ENCODE results near the gene MARCHF11.

MARCHF11 gene

GRCh38 chr5:16090270-16090669, 89.3 kb downstream of the MARCHF11 start:
- Mint-ChIP-seq H3K36me3 (no peaks in the 10 kb centered on the region), H3K4me1 (no peaks in the 10 kb centered on the region), H3K4me3 (no peak overlapping the region), H3K9me3 (peaks cover 2% of the 10 kb centered on the region), H3K27ac (no peak overlapping the region)
- ATAC-seq (no peak), DNase-seq (ENCODE audit: low spot score in 2 of 2) (no peak)

GRCh38 chr5:16082982-16083381, 96.6 kb downstream of the MARCHF11 start:
- H3K36me3 Mint-ChIP-seq = no peaks in the 10 kb centered on the region
- ATAC-seq = no peak
- no peak overlapping the region for H3K4me3 Mint-ChIP-seq
- H3K9me3 Mint-ChIP-seq = peaks cover 24% of the 10 kb centered on the region
- H3K4me1 Mint-ChIP-seq = no peaks in the 10 kb centered on the region
- no peak overlapping the region for H3K27ac Mint-ChIP-seq
- no peak for DNase-seq (ENCODE audit: low spot score in 2 of 2)

- ATAC-seq (no peak), DNase-seq (ENCODE audit: low spot score in 2 of 2) (no peak)
- H3K9me3 Mint-ChIP-seq = peaks cover 24% of the 10 kb centered on the region
- no peak overlapping the region for H3K4me3 Mint-ChIP-seq
- no peaks in the 10 kb centered on the region for H3K4me1 Mint-ChIP-seq
- H3K27ac Mint-ChIP-seq = no peak overlapping the region
- H3K36me3 Mint-ChIP-seq = no peaks in the 10 kb centered on the region
Measured at GRCh38 chr5:16082053-16082452, 97.5 kb downstream of the MARCHF11 start.

- no peaks in the 10 kb centered on the region for H3K36me3 Mint-ChIP-seq
- ATAC-seq (no peak), DNase-seq (ENCODE audit: low spot score in 2 of 2) (no peak)
- H3K4me3 Mint-ChIP-seq = no peak overlapping the region
- no peak overlapping the region for H3K27ac Mint-ChIP-seq
- H3K4me1 Mint-ChIP-seq = no peaks in the 10 kb centered on the region
- peaks cover 24% of the 10 kb centered on the region for H3K9me3 Mint-ChIP-seq
Measured at GRCh38 chr5:16081376-16081955, 98.1 kb downstream of the MARCHF11 start.

GRCh38 chr5:16076657-16077056, 102.9 kb downstream of the MARCHF11 start:
- Mint-ChIP-seq H3K36me3 (no peaks in the 10 kb centered on the region), H3K9me3 (peaks cover 26% of the 10 kb centered on the region), H3K27ac (no peak overlapping the region), H3K4me1 (no peaks in the 10 kb centered on the region), H3K4me3 (no peak overlapping the region)
- DNase-seq (ENCODE audit: low spot score in 2 of 2) (no peak), ATAC-seq (no peak)

- no peaks in the 10 kb centered on the region for H3K36me3 Mint-ChIP-seq
- H3K4me1 Mint-ChIP-seq = no peaks in the 10 kb centered on the region
- H3K9me3 Mint-ChIP-seq = peaks cover 8% of the 10 kb centered on the region
- H3K27ac Mint-ChIP-seq = no peak overlapping the region
- DNase-seq (ENCODE audit: low spot score in 2 of 2) (no peak), ATAC-seq (no peak)
- no peak overlapping the region for H3K4me3 Mint-ChIP-seq
Measured at GRCh38 chr5:16074358-16074757, 105.2 kb downstream of the MARCHF11 start.

GRCh38 chr5:16072616-16073015, 107.0 kb downstream of the MARCHF11 start:
- ATAC-seq = no peak
- Mint-ChIP-seq H3K27ac (no peak overlapping the region), H3K9me3 (peaks cover 8% of the 10 kb centered on the region), H3K36me3 (no peaks in the 10 kb centered on the region), H3K4me3 (no peak overlapping the region), H3K4me1 (no peaks in the 10 kb centered on the region)
- DNase-seq (ENCODE audit: low spot score in 2 of 2) = no peak

GRCh38 chr5:16067415-16067814, 112.2 kb downstream of the MARCHF11 start:
- no peak overlapping the region for H3K27ac Mint-ChIP-seq
- ATAC-seq (no peak), DNase-seq (ENCODE audit: low spot score in 2 of 2) (no peak)
- no peaks in the 10 kb centered on the region for H3K36me3 Mint-ChIP-seq
- H3K9me3 Mint-ChIP-seq = peaks cover 10% of the 10 kb centered on the region
- H3K4me3 Mint-ChIP-seq = no peak overlapping the region
- no peaks in the 10 kb centered on the region for H3K4me1 Mint-ChIP-seq

GRCh38 chr5:16066810-16067209, 112.8 kb downstream of the MARCHF11 start:
- Mint-ChIP-seq H3K36me3 (no peaks in the 10 kb centered on the region), H3K4me3 (no peak overlapping the region), H3K9me3 (peaks cover 10% of the 10 kb centered on the region), H3K4me1 (no peaks in the 10 kb centered on the region), H3K27ac (no peak overlapping the region)
- ATAC-seq = no peak
- DNase-seq (ENCODE audit: low spot score in 2 of 2) = no peak

GRCh38 chr5:16066320-16066719, 113.3 kb downstream of the MARCHF11 start:
- H3K27ac Mint-ChIP-seq = no peak overlapping the region
- peaks cover 10% of the 10 kb centered on the region for H3K9me3 Mint-ChIP-seq
- H3K4me1 Mint-ChIP-seq = no peaks in the 10 kb centered on the region
- no peaks in the 10 kb centered on the region for H3K36me3 Mint-ChIP-seq
- ATAC-seq = no peak
- no peak for DNase-seq (ENCODE audit: low spot score in 2 of 2)
- H3K4me3 Mint-ChIP-seq = no peak overlapping the region

- ATAC-seq (no peak), DNase-seq (ENCODE audit: low spot score in 2 of 2) (no peak)
- Mint-ChIP-seq H3K9me3 (peaks cover 10% of the 10 kb centered on the region), H3K4me1 (no peaks in the 10 kb centered on the region), H3K36me3 (no peaks in the 10 kb centered on the region), H3K27ac (no peak overlapping the region), H3K4me3 (no peak overlapping the region)
Measured at GRCh38 chr5:16065831-16066230, 113.8 kb downstream of the MARCHF11 start.

GRCh38 chr5:16064135-16064893, 115.3 kb downstream of the MARCHF11 start:
- Mint-ChIP-seq H3K36me3 (no peaks in the 10 kb centered on the region), H3K4me1 (no peaks in the 10 kb centered on the region), H3K27ac (no peak overlapping the region), H3K9me3 (peaks cover 9% of the 10 kb centered on the region), H3K4me3 (no peak overlapping the region)
- ATAC-seq = no peak
- DNase-seq (ENCODE audit: low spot score in 2 of 2) = no peak

GRCh38 chr5:16061163-16061562, 118.4 kb downstream of the MARCHF11 start:
- Mint-ChIP-seq H3K4me3 (no peak overlapping the region), H3K9me3 (peaks cover 15% of the 10 kb centered on the region), H3K36me3 (no peaks in the 10 kb centered on the region), H3K27ac (no peak overlapping the region), H3K4me1 (no peaks in the 10 kb centered on the region)
- ATAC-seq (no peak), DNase-seq (ENCODE audit: low spot score in 2 of 2) (no peak)

- Mint-ChIP-seq H3K27ac (no peak overlapping the region), H3K4me3 (no peak overlapping the region), H3K4me1 (no peaks in the 10 kb centered on the region), H3K9me3 (peaks cover 10% of the 10 kb centered on the region), H3K36me3 (no peaks in the 10 kb centered on the region)
- ATAC-seq (no peak), DNase-seq (ENCODE audit: low spot score in 2 of 2) (no peak)
Measured at GRCh38 chr5:16057277-16057676, 122.3 kb downstream of the MARCHF11 start.

GRCh38 chr5:16051246-16051755, 128.3 kb downstream of the MARCHF11 start:
- H3K27ac Mint-ChIP-seq = no peak overlapping the region
- no peak for DNase-seq (ENCODE audit: low spot score in 2 of 2)
- H3K9me3 Mint-ChIP-seq = peaks cover 10% of the 10 kb centered on the region
- no peak for ATAC-seq
- no peak overlapping the region for H3K4me3 Mint-ChIP-seq
- no peaks in the 10 kb centered on the region for H3K4me1 Mint-ChIP-seq
- H3K36me3 Mint-ChIP-seq = no peaks in the 10 kb centered on the region

GRCh38 chr5:16050414-16050813, 129.2 kb downstream of the MARCHF11 start:
- Mint-ChIP-seq H3K9me3 (peaks cover 10% of the 10 kb centered on the region), H3K4me1 (no peaks in the 10 kb centered on the region), H3K36me3 (no peaks in the 10 kb centered on the region), H3K4me3 (no peak overlapping the region), H3K27ac (no peak overlapping the region)
- DNase-seq (ENCODE audit: low spot score in 2 of 2) = no peak
- no peak for ATAC-seq
